Lower leg skin (tissue), 3 donors: ENCODE measurements around the gene DCDC2B.

Experiments
- POLR2A ChIP-seq, 2 donors: fragments of 450-650 bp; IDR thresholded peaks; one replicate each; pipeline ENCODE4 v1.6.1; 2016 to 2017; ENCODE audit warnings: antibody characterized with exemption in 2 of 2, mild to moderate bottlenecking in 1 of 2, moderate library complexity in 1 of 2
- TF ChIP-seq, protein P1 (sequence below), 3 donors: fragments of 450-650 bp; IDR thresholded peaks; one replicate each; pipeline ENCODE4 v1.5.1; 2016; ENCODE audit warnings: antibody characterized with exemption in 3 of 3, mild to moderate bottlenecking in 3 of 3, moderate library complexity in 2 of 3

DNA sequence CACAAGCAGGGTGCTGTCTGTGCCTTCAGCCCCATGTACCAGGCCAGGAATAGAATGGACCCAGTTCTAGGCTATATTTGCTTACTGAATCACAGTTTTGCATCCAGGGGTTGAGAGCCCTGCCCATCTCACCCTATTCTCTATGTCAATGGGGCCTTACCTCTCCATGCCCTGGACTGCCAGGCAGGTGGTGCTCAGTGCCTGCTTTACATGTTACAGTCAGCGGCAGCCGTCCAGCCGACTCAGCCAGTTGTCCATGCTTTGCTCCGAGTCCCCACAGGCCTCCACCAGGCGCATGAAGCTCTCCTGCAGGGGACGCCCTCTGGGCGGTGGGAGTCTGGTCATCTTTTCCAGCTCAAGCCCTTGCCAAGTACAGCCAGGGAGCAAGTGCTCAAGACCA is 25.9 kb downstream of the DCDC2B start:
- TF ChIP-seq, protein P1, sequence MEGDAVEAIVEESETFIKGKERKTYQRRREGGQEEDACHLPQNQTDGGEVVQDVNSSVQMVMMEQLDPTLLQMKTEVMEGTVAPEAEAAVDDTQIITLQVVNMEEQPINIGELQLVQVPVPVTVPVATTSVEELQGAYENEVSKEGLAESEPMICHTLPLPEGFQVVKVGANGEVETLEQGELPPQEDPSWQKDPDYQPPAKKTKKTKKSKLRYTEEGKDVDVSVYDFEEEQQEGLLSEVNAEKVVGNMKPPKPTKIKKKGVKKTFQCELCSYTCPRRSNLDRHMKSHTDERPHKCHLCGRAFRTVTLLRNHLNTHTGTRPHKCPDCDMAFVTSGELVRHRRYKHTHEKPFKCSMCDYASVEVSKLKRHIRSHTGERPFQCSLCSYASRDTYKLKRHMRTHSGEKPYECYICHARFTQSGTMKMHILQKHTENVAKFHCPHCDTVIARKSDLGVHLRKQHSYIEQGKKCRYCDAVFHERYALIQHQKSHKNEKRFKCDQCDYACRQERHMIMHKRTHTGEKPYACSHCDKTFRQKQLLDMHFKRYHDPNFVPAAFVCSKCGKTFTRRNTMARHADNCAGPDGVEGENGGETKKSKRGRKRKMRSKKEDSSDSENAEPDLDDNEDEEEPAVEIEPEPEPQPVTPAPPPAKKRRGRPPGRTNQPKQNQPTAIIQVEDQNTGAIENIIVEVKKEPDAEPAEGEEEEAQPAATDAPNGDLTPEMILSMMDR (IDR thresholded peaks at IDR 0.05), result no peak
- no peak for TF ChIP-seq POLR2A (IDR thresholded peaks at IDR 0.05)
